ENCODE data around the gene TKT. TPM values are rescaled to one million over a fixed set of nuclear protein-coding genes. Genes with fewer than 3 reads are reported as not detected.

The TKT gene
- total RNA-seq, 1 experiment from 2014 or later, result 446 TPM

- no peaks in the 10 kb centered on the region for H3K9me3 Mint-ChIP-seq (ENCODE audit: low read depth, unreplicated experiment)
- intact Hi-C loops (cut with micrococcal nuclease; ENCODE audit: unreplicated experiment), result loop anchor here (5.0 kb wide), 1 partner anchor 66 kb away; no protein-coding TSS in a partner anchor
- peaks cover 7% of the 10 kb centered on the region for H3K36me3 Mint-ChIP-seq (ENCODE audit: insufficient read depth, unreplicated experiment)
- H3K27me3 Mint-ChIP-seq (ENCODE audit: unreplicated experiment), result no peaks in the 10 kb centered on the region
- no TSS peak for BruUV-seq (replicated peaks)
- no peaks in the 10 kb centered on the region for H3K4me1 Mint-ChIP-seq (ENCODE audit: low read depth, unreplicated experiment)
- no peak for DNase-seq
- CTCF ChIA-PET, result no interaction called here
- H3K27ac Mint-ChIP-seq (ENCODE audit: unreplicated experiment), result no peak overlapping the region
- no peak for TF ChIP-seq CTCF (IDR thresholded peaks at IDR 0.05; ENCODE audit: unreplicated experiment)
- no peak overlapping the region for H3K4me3 Mint-ChIP-seq (ENCODE audit: low read depth, unreplicated experiment)
Measured at GRCh38 chr3:53288214-53288613, 32.4 kb upstream of the TKT start.

GRCh38 chr3:53287131-53287629 lies 31.4 kb upstream of the TKT start:
- no TSS peak for BruUV-seq (replicated peaks)
- H3K27ac Mint-ChIP-seq (ENCODE audit: unreplicated experiment), result no peak overlapping the region
- no peaks in the 10 kb centered on the region for H3K27me3 Mint-ChIP-seq (ENCODE audit: unreplicated experiment)
- intact Hi-C loops (cut with micrococcal nuclease; ENCODE audit: unreplicated experiment), result loop anchor here (5.0 kb wide), 1 partner anchor 65 kb away; no protein-coding TSS in a partner anchor
- H3K9me3 Mint-ChIP-seq (ENCODE audit: low read depth, unreplicated experiment), result no peaks in the 10 kb centered on the region
- CTCF ChIA-PET, result interaction anchor here (0.7 to 1.4 kb wide), 2 partner anchors 17 to 66 kb away, joined by 3 read pairs; no protein-coding TSS in a partner anchor
- no peaks in the 10 kb centered on the region for H3K4me1 Mint-ChIP-seq (ENCODE audit: low read depth, unreplicated experiment)
- TF ChIP-seq CTCF (IDR thresholded peaks at IDR 0.05; ENCODE audit: unreplicated experiment), result no peak
- H3K36me3 Mint-ChIP-seq (ENCODE audit: insufficient read depth, unreplicated experiment), result peaks cover 7% of the 10 kb centered on the region
- no peak overlapping the region for H3K4me3 Mint-ChIP-seq (ENCODE audit: low read depth, unreplicated experiment)
- DNase-seq, result no peak

GRCh38 chr3:53286727-53287126 lies 30.9 kb upstream of the TKT start:
- no peak for TF ChIP-seq CTCF (IDR thresholded peaks at IDR 0.05; ENCODE audit: unreplicated experiment)
- H3K27ac Mint-ChIP-seq (ENCODE audit: unreplicated experiment), result no peak overlapping the region
- H3K36me3 Mint-ChIP-seq (ENCODE audit: insufficient read depth, unreplicated experiment), result peaks cover 7% of the 10 kb centered on the region
- no peaks in the 10 kb centered on the region for H3K9me3 Mint-ChIP-seq (ENCODE audit: low read depth, unreplicated experiment)
- no peaks in the 10 kb centered on the region for H3K4me1 Mint-ChIP-seq (ENCODE audit: low read depth, unreplicated experiment)
- no peaks in the 10 kb centered on the region for H3K27me3 Mint-ChIP-seq (ENCODE audit: unreplicated experiment)
- intact Hi-C loops (cut with micrococcal nuclease; ENCODE audit: unreplicated experiment), result loop anchor here (5.0 kb wide), 1 partner anchor 64 kb away; no protein-coding TSS in a partner anchor
- no peak for DNase-seq
- CTCF ChIA-PET, result interaction anchor here (0.7 to 1.4 kb wide), 2 partner anchors 16 to 66 kb away, joined by 3 read pairs; no protein-coding TSS in a partner anchor
- H3K4me3 Mint-ChIP-seq (ENCODE audit: low read depth, unreplicated experiment), result no peak overlapping the region
- BruUV-seq (replicated peaks), result no TSS peak

GRCh38 chr3:53282581-53282980 lies 26.8 kb upstream of the TKT start:
- H3K4me3 Mint-ChIP-seq (ENCODE audit: low read depth, unreplicated experiment), result no peak overlapping the region
- DNase-seq, result no peak
- intact Hi-C loops (cut with micrococcal nuclease; ENCODE audit: unreplicated experiment), result no loop called here
- CTCF ChIA-PET, result no interaction called here
- H3K36me3 Mint-ChIP-seq (ENCODE audit: insufficient read depth, unreplicated experiment), result peaks cover 6% of the 10 kb centered on the region
- H3K4me1 Mint-ChIP-seq (ENCODE audit: low read depth, unreplicated experiment), result no peaks in the 10 kb centered on the region
- H3K27ac Mint-ChIP-seq (ENCODE audit: unreplicated experiment), result no peak overlapping the region
- no peak for TF ChIP-seq CTCF (IDR thresholded peaks at IDR 0.05; ENCODE audit: unreplicated experiment)
- H3K27me3 Mint-ChIP-seq (ENCODE audit: unreplicated experiment), result no peaks in the 10 kb centered on the region
- no TSS peak for BruUV-seq (replicated peaks)
- no peaks in the 10 kb centered on the region for H3K9me3 Mint-ChIP-seq (ENCODE audit: low read depth, unreplicated experiment)
